WTC11 (cell line): ENCODE data around the gene RAD18. TPM values are rescaled to one million over a fixed set of nuclear protein-coding genes. Genes with fewer than 3 reads are reported as not detected.

ENCODE experiments used
- ATAC-seq: fragments of 200-7000 bp; cut with Tn5 transposase; 2 replicates; pipeline ENCODE4 v1.10.0; 2021; ENCODE audit warnings: mild to moderate bottlenecking, moderate library complexity
- CTCF ChIA-PET: fragments of 300-600 bp; sonication (Branson Sonifier 250); formaldehyde crosslinking; loops from one replicate; lab custom pipeline; 2021; ENCODE audit warnings: antibody characterized with exemption; lab: Charles Lee
- POLR2A ChIA-PET: fragments of 350-600 bp; sonication (Branson Sonifier 250); formaldehyde crosslinking; loops from one replicate; lab custom pipeline; 2021; ENCODE audit warnings: antibody characterized with exemption; lab: Charles Lee
- DNase-seq: peaks from one replicate; pipeline ENCODE4 v3.0.0; 2021; ENCODE audit warnings: low spot score
- H3K27ac Mint-ChIP-seq: 2 replicates; pipeline ENCODE4 v1.8.0; 2021; ENCODE audit warnings: mixed read lengths
- H3K27me3 Mint-ChIP-seq: 2 replicates; pipeline ENCODE4 v1.8.0; 2021; ENCODE audit warnings: low read depth, mild to moderate bottlenecking, moderate library complexity, mixed read lengths
- H3K36me3 Mint-ChIP-seq: 2 replicates; pipeline ENCODE4 v1.8.0; 2021; ENCODE audit warnings: mixed read lengths
- H3K4me1 Mint-ChIP-seq: 2 replicates; pipeline ENCODE4 v1.8.0; 2022; ENCODE audit warnings: mixed read lengths
- H3K4me3 Mint-ChIP-seq: 2 replicates; pipeline ENCODE4 v1.8.0; 2021; ENCODE audit warnings: mild to moderate bottlenecking, moderate library complexity, mixed read lengths
- H3K9me3 Mint-ChIP-seq: 2 replicates; pipeline ENCODE4 v1.8.0; 2021; ENCODE audit warnings: mixed read lengths
- CBFB ChIP-seq: sonication (generic); formaldehyde crosslinking; IDR thresholded peaks from 2 replicates; pipeline ENCODE4 v1.8.1; 2022; ENCODE audit warnings: mild to moderate bottlenecking, low read depth, missing genetic modification reagents
- CDX4 ChIP-seq: fragments of 250-450 bp; sonication (Bioruptor Pico); IDR thresholded peaks from 2 replicates; pipeline ENCODE4 v1.9.0; 2021; ENCODE audit warnings: moderate library complexity, mild to moderate bottlenecking, inconsistent platforms, borderline replicate concordance
- CREM ChIP-seq: sonication (generic); formaldehyde crosslinking; IDR thresholded peaks from 2 replicates; pipeline ENCODE4 v1.8.1; 2022; ENCODE audit warnings: mild to moderate bottlenecking, missing genetic modification reagents, moderate library complexity
- GRHL2 ChIP-seq: fragments of 250-450 bp; sonication (Bioruptor Pico); IDR thresholded peaks from 2 replicates; pipeline ENCODE4 v1.8.0; 2022; ENCODE audit warnings: mild to moderate bottlenecking, moderate library complexity; ENCODE audit not compliant: insufficient replicate concordance, severe bottlenecking
- GTF2I ChIP-seq: fragments of 250-450 bp; sonication (Bioruptor Pico); conservative IDR thresholded peaks from 2 replicates; pipeline ENCODE4 v1.4.0; 2021; ENCODE audit warnings: mild to moderate bottlenecking
- IRF2 ChIP-seq: sonication (generic); formaldehyde crosslinking; IDR thresholded peaks from 2 replicates; pipeline ENCODE4 v1.8.0; 2022; ENCODE audit warnings: low read depth, missing genetic modification reagents, borderline replicate concordance
- JUN ChIP-seq: sonication (generic); formaldehyde crosslinking; IDR thresholded peaks from 2 replicates; pipeline ENCODE4 v1.8.0; 2023; ENCODE audit warnings: mild to moderate bottlenecking, missing genetic modification reagents
- MYBL2 ChIP-seq: sonication (generic); formaldehyde crosslinking; IDR thresholded peaks from 2 replicates; pipeline ENCODE4 v1.8.1; 2023; ENCODE audit warnings: mild to moderate bottlenecking, moderate library complexity, missing genetic modification reagents
- NFATC4 ChIP-seq: fragments of 250-450 bp; sonication (Bioruptor Pico); IDR thresholded peaks from 2 replicates; pipeline ENCODE4 v1.9.0; 2021; ENCODE audit warnings: mild to moderate bottlenecking
- NR3C1 ChIP-seq: sonication (generic); formaldehyde crosslinking; conservative IDR thresholded peaks from 2 replicates; pipeline ENCODE4 v1.8.1; 2023; ENCODE audit warnings: low read depth, mild to moderate bottlenecking, missing genetic modification reagents
- RORB ChIP-seq: fragments of 250-450 bp; sonication (Bioruptor Pico); IDR thresholded peaks from 2 replicates; pipeline ENCODE4 v1.9.0; 2021; ENCODE audit warnings: mild to moderate bottlenecking
- SMAD3 ChIP-seq: sonication (generic); formaldehyde crosslinking; IDR thresholded peaks from 2 replicates; pipeline ENCODE4 v1.8.0; 2022; ENCODE audit warnings: missing genetic modification reagents, mild to moderate bottlenecking, borderline replicate concordance
- SMAD4 ChIP-seq: sonication (generic); formaldehyde crosslinking; IDR thresholded peaks from 2 replicates; pipeline ENCODE4 v1.8.0; 2022; ENCODE audit warnings: mild to moderate bottlenecking, missing genetic modification reagents
- ZBTB21 ChIP-seq: sonication (generic); formaldehyde crosslinking; IDR thresholded peaks from 2 replicates; pipeline ENCODE4 v1.8.1; 2023; ENCODE audit warnings: mild to moderate bottlenecking, missing genetic modification reagents, borderline replicate concordance
- ZNF219 ChIP-seq: sonication (generic); formaldehyde crosslinking; IDR thresholded peaks from 2 replicates; pipeline ENCODE4 v1.8.0; 2023; ENCODE audit warnings: missing genetic modification reagents, mild to moderate bottlenecking, borderline replicate concordance
- ZNF232 ChIP-seq: sonication (generic); formaldehyde crosslinking; IDR thresholded peaks from 2 replicates; pipeline ENCODE4 v1.8.0; 2022; ENCODE audit warnings: mild to moderate bottlenecking, missing genetic modification reagents
- ZNF317 ChIP-seq: sonication (generic); formaldehyde crosslinking; IDR thresholded peaks from 2 replicates; pipeline ENCODE4 v1.8.1; 2023; ENCODE audit warnings: low read depth, mild to moderate bottlenecking, moderate library complexity, missing genetic modification reagents, borderline replicate concordance
- ZNF416 ChIP-seq: fragments of 250-450 bp; sonication (Bioruptor Pico); IDR thresholded peaks from 2 replicates; pipeline ENCODE4 v1.9.0; 2021; ENCODE audit warnings: mild to moderate bottlenecking, inconsistent platforms
- total RNA-seq: library from RNA; stranded (reverse); gene quantifications from 3 replicates; pipeline ENCODE4 v1.2.3, GENCODE V29; 2021
- TF ChIP-seq, protein P1 (sequence below): fragments of 250-450 bp; sonication (Bioruptor Pico); IDR thresholded peaks from 2 replicates; pipeline ENCODE4 v2.1.2; 2022; ENCODE audit warnings: mild to moderate bottlenecking, moderate library complexity

Gene RAD18
- total RNA-seq, 1 experiment from 2014 or later, result 24.4 TPM

GRCh38 chr3:8938021-8938420 lies 25.3 kb downstream of the RAD18 start:
- DNase-seq (no peak), ATAC-seq (peak; percentile 30; the same call in 1 of the 2 replicates)
- Mint-ChIP-seq H3K27me3 (no peaks in the 10 kb centered on the region), H3K36me3 (peaks cover 37% of the 10 kb centered on the region), H3K4me3 (no peak overlapping the region), H3K4me1 (no peaks in the 10 kb centered on the region), H3K9me3 (peaks cover 6% of the 10 kb centered on the region), H3K27ac (no peak overlapping the region)
- ChIA-PET CTCF (no interaction called here), POLR2A (no interaction called here)
- TF ChIP-seq RORB (CRISPR knock-in tag) (no peak), MYBL2 (CRISPR knock-in tag) (no peak), CREM (CRISPR knock-in tag) (no peak), ZNF317 (CRISPR knock-in tag) (no peak)

DNA sequence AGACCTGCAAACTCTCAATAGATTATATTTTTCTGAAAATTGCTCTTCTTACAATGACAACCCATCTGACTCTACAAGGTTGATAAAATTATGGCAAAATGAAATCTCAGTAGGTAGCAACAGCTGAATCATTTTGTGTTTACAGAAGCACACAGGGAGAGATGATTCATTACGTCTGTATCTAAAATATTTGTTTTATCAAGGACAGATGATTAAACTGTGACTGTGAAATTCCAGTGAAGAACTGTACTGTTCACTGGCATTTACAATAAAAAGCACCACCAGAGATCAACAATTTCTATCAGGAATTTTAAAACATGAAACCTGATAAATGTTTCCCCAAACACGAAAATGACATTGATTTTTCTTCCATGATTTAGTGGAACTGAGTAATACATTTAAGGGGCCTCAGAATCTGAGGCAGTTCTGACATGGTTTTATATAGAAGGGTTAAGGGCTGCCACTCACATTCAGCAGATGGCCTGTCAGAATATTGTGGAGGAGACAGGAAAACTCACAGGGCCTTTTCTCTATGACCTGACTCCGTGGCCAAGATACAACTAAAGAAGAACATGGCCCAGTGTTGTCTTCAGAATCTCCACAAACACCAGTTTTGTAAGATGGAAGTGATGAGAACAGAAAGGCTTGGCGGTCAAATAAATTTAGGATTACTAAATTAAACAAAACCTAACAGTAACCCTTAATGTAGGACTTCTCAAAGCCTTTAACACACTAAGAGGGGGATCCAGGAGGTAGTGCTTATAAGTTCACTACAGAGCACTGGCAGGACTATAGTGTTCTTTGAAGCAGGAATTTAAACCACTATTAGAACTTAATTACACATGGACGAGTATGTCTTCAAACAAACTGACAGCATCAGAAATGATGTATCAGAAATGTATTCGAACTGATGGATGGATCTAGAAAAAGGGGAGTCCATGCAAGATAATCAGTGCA lies 25.9 kb downstream of the RAD18 start:
- Mint-ChIP-seq H3K27me3 (no peaks in the 10 kb centered on the region), H3K4me1 (no peaks in the 10 kb centered on the region), H3K36me3 (peaks cover 30% of the 10 kb centered on the region), H3K27ac (no peak overlapping the region), H3K9me3 (no peaks in the 10 kb centered on the region), H3K4me3 (no peak overlapping the region)
- TF ChIP-seq, protein P1, sequence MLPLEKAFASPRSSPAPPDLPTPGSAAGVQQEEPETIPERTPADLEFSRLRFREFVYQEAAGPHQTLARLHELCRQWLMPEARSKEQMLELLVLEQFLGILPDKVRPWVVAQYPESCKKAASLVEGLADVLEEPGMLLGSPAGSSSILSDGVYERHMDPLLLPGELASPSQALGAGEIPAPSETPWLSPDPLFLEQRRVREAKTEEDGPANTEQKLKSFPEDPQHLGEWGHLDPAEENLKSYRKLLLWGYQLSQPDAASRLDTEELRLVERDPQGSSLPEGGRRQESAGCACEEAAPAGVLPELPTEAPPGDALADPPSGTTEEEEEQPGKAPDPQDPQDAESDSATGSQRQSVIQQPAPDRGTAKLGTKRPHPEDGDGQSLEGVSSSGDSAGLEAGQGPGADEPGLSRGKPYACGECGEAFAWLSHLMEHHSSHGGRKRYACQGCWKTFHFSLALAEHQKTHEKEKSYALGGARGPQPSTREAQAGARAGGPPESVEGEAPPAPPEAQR, result no peak
- ChIA-PET CTCF (no interaction called here), POLR2A (no interaction called here)
- DNase-seq, result no peak
- ATAC-seq, result no peak

DNA sequence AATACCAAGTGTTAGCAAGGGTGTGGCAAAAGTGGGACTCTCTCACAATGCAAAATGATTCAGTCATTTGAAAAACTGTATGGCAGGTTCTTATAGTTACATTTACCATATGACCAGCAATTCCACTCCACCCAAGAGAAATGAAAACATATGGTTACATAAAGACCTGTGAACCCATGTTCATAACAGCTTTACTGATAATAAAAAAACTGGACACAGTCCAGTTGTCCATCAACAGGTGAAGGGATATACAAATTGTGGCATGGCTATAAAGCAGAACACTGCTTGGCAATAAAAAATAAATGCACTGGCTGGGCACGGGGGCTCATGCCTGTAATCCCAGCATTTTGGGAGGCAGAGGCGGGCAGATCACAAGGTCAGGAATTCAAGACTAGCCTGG lies 30.8 kb downstream of the RAD18 start:
- peaks cover 16% of the 10 kb centered on the region for H3K36me3 Mint-ChIP-seq
- CTCF ChIA-PET, result no interaction called here
- H3K4me3 Mint-ChIP-seq, result no peak overlapping the region
- no peak overlapping the region for H3K27ac Mint-ChIP-seq
- no peaks in the 10 kb centered on the region for H3K27me3 Mint-ChIP-seq
- H3K4me1 Mint-ChIP-seq, result no peaks in the 10 kb centered on the region
- POLR2A ChIA-PET, result no interaction called here
- DNase-seq (no peak), ATAC-seq (no peak)
- H3K9me3 Mint-ChIP-seq, result peaks cover 7% of the 10 kb centered on the region
- TF ChIP-seq ZBTB21 (CRISPR knock-in tag) (no peak), JUN (CRISPR knock-in tag) (no peak)

DNA sequence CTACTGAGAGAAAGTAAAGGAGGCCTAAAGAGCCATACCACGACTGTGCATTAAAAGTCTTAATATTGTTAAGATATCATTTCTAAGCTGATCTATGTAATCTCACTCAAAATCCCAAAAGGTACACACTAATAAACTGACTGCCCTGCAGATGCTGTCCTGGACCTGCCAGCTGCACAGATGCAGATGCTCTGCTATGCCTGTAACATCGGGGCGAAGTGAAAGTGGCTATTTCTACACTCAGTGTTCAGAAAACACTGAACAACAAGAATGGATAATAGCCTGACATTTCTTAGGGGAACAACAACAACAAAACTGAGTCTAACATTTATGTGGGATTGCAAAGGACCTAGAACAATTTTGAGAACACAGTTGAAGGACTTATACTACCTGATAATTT lies 31.9 kb downstream of the RAD18 start:
- ChIA-PET POLR2A (no interaction called here), CTCF (no interaction called here)
- Mint-ChIP-seq H3K4me1 (no peaks in the 10 kb centered on the region), H3K4me3 (no peak overlapping the region), H3K36me3 (peaks cover 19% of the 10 kb centered on the region), H3K27me3 (no peaks in the 10 kb centered on the region), H3K27ac (no peak overlapping the region), H3K9me3 (peaks cover 12% of the 10 kb centered on the region)
- DNase-seq (no peak), ATAC-seq (no peak)
- TF ChIP-seq NFATC4 (no peak), CBFB (CRISPR knock-in tag) (no peak)

- DNase-seq, result no peak
- ChIA-PET POLR2A (no interaction called here), CTCF (no interaction called here)
- Mint-ChIP-seq H3K4me1 (no peaks in the 10 kb centered on the region), H3K27me3 (no peaks in the 10 kb centered on the region), H3K36me3 (peaks cover 24% of the 10 kb centered on the region), H3K9me3 (peaks cover 18% of the 10 kb centered on the region), H3K27ac (no peak overlapping the region), H3K4me3 (no peak overlapping the region)
- no peak for ATAC-seq
- TF ChIP-seq ZNF416 (CRISPR knock-in tag), result no peak
- no peak for TF ChIP-seq IRF2 (CRISPR knock-in tag)
These were observed 33.4 kb downstream of the RAD18 start for GRCh38 chr3:8929860-8930259.

- no peak for DNase-seq
These were observed 48.8 kb downstream of the RAD18 start for GRCh38 chr3:8914491-8914890.

More at GRCh38 chr3:8914491-8914890, 48.8 kb downstream of the RAD18 start:
- H3K27ac Mint-ChIP-seq, result no peak overlapping the region
- TF ChIP-seq SMAD3 (CRISPR knock-in tag), result no peak
- no peak for TF ChIP-seq SMAD4 (CRISPR knock-in tag)
- TF ChIP-seq ZNF232 (CRISPR knock-in tag), result no peak
- no peak for TF ChIP-seq NR3C1 (CRISPR knock-in tag)
- TF ChIP-seq ZNF219 (CRISPR knock-in tag), result no peak
- no peak for TF ChIP-seq GRHL2
- TF ChIP-seq CDX4 (CRISPR knock-in tag), result no peak
- TF ChIP-seq GTF2I (CRISPR knock-in tag), result no peak
- TF ChIP-seq, all 79 proteins: peak for 0
- Mint-ChIP-seq H3K9me3 (no peaks in the 10 kb centered on the region), H3K4me1 (no peaks in the 10 kb centered on the region), H3K36me3 (peaks cover 3% of the 10 kb centered on the region), H3K4me3 (no peak overlapping the region), H3K27me3 (no peaks in the 10 kb centered on the region)
- CTCF ChIA-PET, result interaction anchor here (1.1 kb wide), 1 partner anchor 145 kb away, joined by 7 read pairs; the partner anchor contains the start of gene OXTR
- POLR2A ChIA-PET, result no interaction called here
- no peak for ATAC-seq
